ENCODE data around the gene IL1RAPL1.

GRCh38 chrX:28709421-28709820 is 122.2 kb downstream of the IL1RAPL1 start:
- TF ChIP-seq CTCF (IDR thresholded peaks at IDR 0.05) (no peak), POLR2A (IDR thresholded peaks at IDR 0.05) (no peak)

Measured in tibial nerve (tissue), 3 donors.